ENCODE data around the gene FBP2. TPM values are rescaled to one million over a fixed set of nuclear protein-coding genes. Genes with fewer than 3 reads are reported as not detected.
"Not testable (repeated sequence)": the region's sequence is repeated elsewhere in the genome, so short reads cannot be mapped to it uniquely, and the experiment has no call there.

Gene FBP2
- total and polyA plus RNA-seq, 10 of the 15 experiments (the other 5 are each of a cell fraction or from before 2014, with no cell fraction given), result 0.07 to 1.1 (median 0.12) TPM; not detected in 6

DNA sequence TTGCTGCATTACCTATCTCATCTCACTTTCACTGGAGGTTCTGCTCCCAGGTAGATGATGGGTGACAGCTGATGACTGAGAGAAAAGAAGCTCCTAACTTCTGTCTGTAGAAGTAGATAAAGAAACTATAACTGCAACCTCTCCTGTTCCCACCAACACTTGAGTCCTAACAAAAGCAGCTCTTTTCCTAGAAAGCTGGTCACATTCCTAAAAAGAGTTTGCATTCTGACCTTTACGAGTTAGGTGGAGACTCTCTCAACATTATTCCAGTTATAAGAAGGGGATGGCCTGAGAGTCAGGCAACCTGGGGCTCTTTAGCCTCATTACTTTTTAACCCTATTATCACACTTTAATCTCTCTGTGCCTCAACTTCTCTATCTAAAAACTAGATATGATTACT is 47.7 kb downstream of the FBP2 start:
- POLR2A ChIA-PET, result no interaction called here
- RAD21 ChIA-PET (ENCODE audit: unreplicated experiment), result no interaction called here
- no peak for TF ChIP-seq NR2C2 (IDR thresholded peaks at IDR 0.05; ENCODE audit: borderline replicate concordance, control insufficient read depth, insufficient read length, low read depth)
- TF ChIP-seq, protein P1, sequence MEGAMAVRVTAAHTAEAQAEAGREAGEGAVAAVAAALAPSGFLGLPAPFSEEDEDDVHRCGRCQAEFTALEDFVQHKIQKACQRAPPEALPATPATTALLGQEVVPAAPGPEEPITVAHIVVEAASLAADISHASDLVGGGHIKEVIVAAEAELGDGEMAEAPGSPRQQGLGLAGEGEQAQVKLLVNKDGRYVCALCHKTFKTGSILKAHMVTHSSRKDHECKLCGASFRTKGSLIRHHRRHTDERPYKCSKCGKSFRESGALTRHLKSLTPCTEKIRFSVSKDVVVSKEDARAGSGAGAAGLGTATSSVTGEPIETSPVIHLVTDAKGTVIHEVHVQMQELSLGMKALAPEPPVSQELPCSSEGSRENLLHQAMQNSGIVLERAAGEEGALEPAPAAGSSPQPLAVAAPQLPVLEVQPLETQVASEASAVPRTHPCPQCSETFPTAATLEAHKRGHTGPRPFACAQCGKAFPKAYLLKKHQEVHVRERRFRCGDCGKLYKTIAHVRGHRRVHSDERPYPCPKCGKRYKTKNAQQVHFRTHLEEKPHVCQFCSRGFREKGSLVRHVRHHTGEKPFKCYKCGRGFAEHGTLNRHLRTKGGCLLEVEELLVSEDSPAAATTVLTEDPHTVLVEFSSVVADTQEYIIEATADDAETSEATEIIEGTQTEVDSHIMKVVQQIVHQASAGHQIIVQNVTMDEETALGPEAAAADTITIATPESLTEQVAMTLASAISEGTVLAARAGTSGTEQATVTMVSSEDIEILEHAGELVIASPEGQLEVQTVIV (IDR thresholded peaks at IDR 0.05; ENCODE audit: borderline replicate concordance, partially characterized antibody), result no peak
- no peak for TF ChIP-seq RB1 (IDR thresholded peaks at IDR 0.05; ENCODE audit: borderline replicate concordance)
- intact Hi-C loops (cut with micrococcal nuclease; ENCODE audit: unreplicated experiment) (no loop called here), in situ Hi-C loops (cut with MboI) (no loop called here)
- no peaks in the 10 kb centered on the region for H3K4me1 ChIP-seq (ENCODE audit: control insufficient read depth, insufficient read depth, low read length)
- H3K27me3 ChIP-seq (replicated peaks in 1 of 2; ENCODE audit: control insufficient read depth in 2 of 2, insufficient read depth in 2 of 2, low read length in 1 of 2), result no peaks in the 10 kb centered on the region
- DNase-seq (ENCODE audit: low read depth, low spot score), result no peak
- H2AFZ ChIP-seq (ENCODE audit: control insufficient read depth, low read depth, low read length), result no peak overlapping the region
- CTCF ChIA-PET, result interaction anchor here (0.6 kb wide), 1 partner anchor 70 kb away, joined by 3 read pairs; no protein-coding TSS in a partner anchor
- H3K9ac ChIP-seq (ENCODE audit: control insufficient read depth, insufficient read depth, low read length), result no peak overlapping the region
- H3K4me2 ChIP-seq (ENCODE audit: control insufficient read depth, insufficient read depth), result no peak overlapping the region
- H3K27ac ChIP-seq (ENCODE audit: control insufficient read depth, insufficient read depth), result no peak overlapping the region
- SMC1A ChIA-PET (ENCODE audit: uncharacterized antibody, unreplicated experiment), result no interaction called here
- H3K4me3 ChIP-seq, result no peak overlapping the region
- no peak for ATAC-seq
- H4K20me1 ChIP-seq (ENCODE audit: control insufficient read depth, insufficient read depth), result no peaks in the 10 kb centered on the region
- 0% methylated on average over 1 of the region's 1 CpG for WGBS (ENCODE audit: insufficient coverage, insufficient replicate concordance, low lambda C conversion rate, missing lambda C conversion rate)
- no TSS peak for BruUV-seq (replicated peaks)
- FAIRE-seq, result no peak
- H3K79me2 ChIP-seq (ENCODE audit: control insufficient read depth, insufficient read depth, low read length), result no peaks in the 10 kb centered on the region
- H3K9me3 ChIP-seq (replicated peaks; ENCODE audit: control insufficient read depth, insufficient read depth, low read length), result no peaks in the 10 kb centered on the region
- no peaks in the 10 kb centered on the region for H3K36me3 ChIP-seq (ENCODE audit: control insufficient read depth in 2 of 2, insufficient read depth in 2 of 2, low read length in 1 of 2)

DNA sequence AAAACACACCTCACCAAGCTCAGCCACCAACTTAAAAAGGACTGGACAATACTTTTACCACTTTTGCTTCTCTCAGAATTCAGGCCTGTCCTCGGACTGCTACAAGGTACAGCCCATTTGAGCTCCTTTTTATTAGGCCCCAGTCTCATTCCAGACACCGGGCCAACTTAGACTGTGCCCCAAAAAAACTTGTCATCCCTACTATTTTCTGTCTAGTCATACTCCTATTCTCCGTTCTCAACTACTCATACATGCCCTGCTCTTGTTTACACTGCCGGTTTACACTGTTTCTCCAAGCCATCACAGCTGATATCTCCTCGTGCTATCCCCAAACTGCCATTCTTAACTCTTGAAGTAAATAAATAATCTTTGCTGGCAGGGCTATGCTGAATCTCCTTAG is 49.3 kb downstream of the FBP2 start:
- H4K20me1 ChIP-seq (ENCODE audit: control insufficient read depth, insufficient read depth); SMC1A ChIA-PET (ENCODE audit: uncharacterized antibody, unreplicated experiment); CTCF ChIA-PET; H3K9ac ChIP-seq (ENCODE audit: control insufficient read depth, insufficient read depth, low read length); H2AFZ ChIP-seq (ENCODE audit: control insufficient read depth, low read depth, low read length); ATAC-seq; H3K4me2 ChIP-seq (ENCODE audit: control insufficient read depth, insufficient read depth); H3K4me3 ChIP-seq; POLR2A ChIA-PET; H3K9me3 ChIP-seq (replicated peaks; ENCODE audit: control insufficient read depth, insufficient read depth, low read length); DNase-seq (ENCODE audit: low read depth, low spot score); H3K27me3 ChIP-seq (replicated peaks in 1 of 2; ENCODE audit: control insufficient read depth in 2 of 2, insufficient read depth in 2 of 2, low read length in 1 of 2); RAD21 ChIA-PET (ENCODE audit: unreplicated experiment); intact Hi-C loops (cut with micrococcal nuclease; ENCODE audit: unreplicated experiment); H3K27ac ChIP-seq (ENCODE audit: control insufficient read depth, insufficient read depth); BruUV-seq (replicated peaks); in situ Hi-C loops (cut with MboI); H3K79me2 ChIP-seq (ENCODE audit: control insufficient read depth, insufficient read depth, low read length); H3K4me1 ChIP-seq (ENCODE audit: control insufficient read depth, insufficient read depth, low read length); FAIRE-seq; H3K36me3 ChIP-seq (ENCODE audit: control insufficient read depth in 2 of 2, insufficient read depth in 2 of 2, low read length in 1 of 2): not testable (repeated sequence)
- WGBS (ENCODE audit: insufficient coverage, insufficient replicate concordance, low lambda C conversion rate, missing lambda C conversion rate), result 41% methylated on average over 4 of the region's 5 CpGs
